Measurements from ENCODE around the gene ITGA8. TPM values are rescaled to one million over a fixed set of nuclear protein-coding genes. Genes with fewer than 3 reads are reported as not detected.
"Not testable (repeated sequence)": the region's sequence is repeated elsewhere in the genome, so short reads cannot be mapped to it uniquely, and the experiment has no call there.

The ITGA8 gene
- total and polyA plus RNA-seq, 7 donors, result 0.46 to 5.7 (median 0.81) TPM

- H3K9me3 ChIP-seq, result no peaks in the 10 kb centered on the region
- TF ChIP-seq CTCF (IDR thresholded peaks at IDR 0.05) (no peak), POLR2AphosphoS5 (IDR thresholded peaks at IDR 0.05) (no peak), POLR2A (IDR thresholded peaks at IDR 0.05) (no peak)
- WGBS, 2 donors, result 70 to 84% methylated on average over 3 of the region's 3 CpGs
- no peaks in the 10 kb centered on the region for H3K27me3 ChIP-seq
- intact Hi-C loops (cut with DNase I), result no loop called here
- no peak overlapping the region for H3K4me3 ChIP-seq
- DNase-seq, result no peak
- no peaks in the 10 kb centered on the region for H3K36me3 ChIP-seq
- no peaks in the 10 kb centered on the region for H3K4me1 ChIP-seq
- H3K27ac ChIP-seq, result no peak overlapping the region
Observed at GRCh38 chr10:15587271-15587670, 132.5 kb downstream of the ITGA8 start.

GRCh38 chr10:15585303-15585715 is 134.4 kb downstream of the ITGA8 start:
- intact Hi-C loops (cut with DNase I), result no loop called here
- WGBS, 2 donors, result 4 to 9% methylated on average over 6 of the region's 6 CpGs
- Histone ChIP-seq H3K4me1 (no peaks in the 10 kb centered on the region), H3K27me3 (no peaks in the 10 kb centered on the region), H3K27ac (no peak overlapping the region), H3K9me3 (no peaks in the 10 kb centered on the region), H3K4me3 (no peak overlapping the region), H3K36me3 (no peaks in the 10 kb centered on the region)
- TF ChIP-seq CTCF (IDR thresholded peaks at IDR 0.05), result peak in 2 of 4 experiments; percentile 29 to 57
- TF ChIP-seq EP300 (IDR thresholded peaks at IDR 0.05), result no peak
- DNase-seq, result no peak

- H3K4me3 ChIP-seq; H3K27me3 ChIP-seq; H3K9me3 ChIP-seq; H3K4me1 ChIP-seq; intact Hi-C loops (cut with DNase I); H3K27ac ChIP-seq; H3K36me3 ChIP-seq; DNase-seq: not testable (repeated sequence)
- WGBS, 2 donors, result 96 to 99% methylated on average over 2 of the region's 2 CpGs
Observed at GRCh38 chr10:15582972-15583371, 136.8 kb downstream of the ITGA8 start.

- no peaks in the 10 kb centered on the region for H3K36me3 ChIP-seq
- H3K27ac ChIP-seq, result no peak overlapping the region
- TF ChIP-seq CTCF (IDR thresholded peaks at IDR 0.05), result no peak
- no peak for TF ChIP-seq POLR2AphosphoS5 (IDR thresholded peaks at IDR 0.05)
- no peak for TF ChIP-seq EP300 (IDR thresholded peaks at IDR 0.05)
- TF ChIP-seq POLR2A (IDR thresholded peaks at IDR 0.05), result no peak
- no peak overlapping the region for H3K4me3 ChIP-seq
- WGBS, 2 donors, result 72 to 77% methylated on average over 4 of the region's 4 CpGs
- H3K9me3 ChIP-seq, result no peaks in the 10 kb centered on the region
- H3K4me1 ChIP-seq, result no peaks in the 10 kb centered on the region
- DNase-seq, result no peak
- intact Hi-C loops (cut with DNase I), result no loop called here
- H3K27me3 ChIP-seq, result no peaks in the 10 kb centered on the region
Observed at GRCh38 chr10:15579605-15580004, 140.1 kb downstream of the ITGA8 start.

- intact Hi-C loops (cut with DNase I), result no loop called here
- peaks cover 0 to 11% (median 2%) of the 10 kb centered on the region in 4 donors for H3K4me1 ChIP-seq
- no peaks in the 10 kb centered on the region for H3K36me3 ChIP-seq
- H3K9me3 ChIP-seq, result no peaks in the 10 kb centered on the region
- no peaks in the 10 kb centered on the region for H3K27me3 ChIP-seq
- 91 to 94% methylated on average over 6 of the region's 6 CpGs for WGBS, 2 donors
- TF ChIP-seq CTCF (IDR thresholded peaks at IDR 0.05), result no peak
- TF ChIP-seq POLR2AphosphoS5 (IDR thresholded peaks at IDR 0.05), result no peak
- no peak for TF ChIP-seq EP300 (IDR thresholded peaks at IDR 0.05)
- TF ChIP-seq POLR2A (IDR thresholded peaks at IDR 0.05), result no peak
- no peak overlapping the region for H3K4me3 ChIP-seq
- no peak for DNase-seq
- no peak overlapping the region for H3K27ac ChIP-seq
Observed at GRCh38 chr10:15572531-15573045, 147.1 kb downstream of the ITGA8 start.
